Gastrocnemius medialis (tissue), 4 donors: ENCODE results near the gene KCNK18.

Experiments used
- CTCF ChIP-seq, 5 experiments: fragments of 450-650 bp in 3 of 5; fragments of 200-600 bp in 2 of 5; sonication (generic) in 2 of 5; IDR thresholded peaks in 4 of 5; conservative IDR thresholded peaks in 1 of 5; 1 replicate in 4 of 5; 2 replicates in 1 of 5; pipeline ENCODE4 v1.5.1; 2016 to 2019; ENCODE audit warnings: antibody characterized with exemption in 5 of 5, mild to moderate bottlenecking in 3 of 5, moderate library complexity in 3 of 5
- POLR2A ChIP-seq, 2 donors: fragments of 450-650 bp; IDR thresholded peaks; one replicate each; pipeline ENCODE4 v1.6.1; 2017; ENCODE audit warnings: antibody characterized with exemption in 2 of 2, mild to moderate bottlenecking in 2 of 2, moderate library complexity in 2 of 2

DNA sequence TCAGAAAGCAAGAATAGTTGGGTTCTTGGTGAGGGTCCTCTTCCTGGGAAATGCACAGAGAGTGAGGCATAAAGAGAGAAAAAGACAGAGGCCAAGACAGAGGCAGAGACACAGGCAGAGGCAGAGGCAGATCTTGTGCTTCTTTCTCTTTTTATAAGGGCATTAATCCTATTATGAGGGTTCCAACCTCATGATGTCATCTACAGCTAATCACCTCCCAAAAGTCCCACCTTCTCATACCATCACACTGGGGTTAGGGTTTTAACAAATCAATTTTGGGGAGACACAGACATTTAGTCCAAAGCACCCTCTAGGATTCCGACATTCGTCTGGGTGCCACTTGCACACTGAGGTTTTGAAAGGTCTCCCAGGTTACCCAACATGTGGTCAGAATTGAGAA lies 17.8 kb downstream of the KCNK18 start:
- TF ChIP-seq CTCF (IDR thresholded peaks at IDR 0.05 in 4 of 5, conservative IDR thresholded peaks at IDR 0.05 in 1 of 5) (no peak), POLR2A (IDR thresholded peaks at IDR 0.05) (no peak)
